ENCODE data around the gene SLC38A1.

DNA sequence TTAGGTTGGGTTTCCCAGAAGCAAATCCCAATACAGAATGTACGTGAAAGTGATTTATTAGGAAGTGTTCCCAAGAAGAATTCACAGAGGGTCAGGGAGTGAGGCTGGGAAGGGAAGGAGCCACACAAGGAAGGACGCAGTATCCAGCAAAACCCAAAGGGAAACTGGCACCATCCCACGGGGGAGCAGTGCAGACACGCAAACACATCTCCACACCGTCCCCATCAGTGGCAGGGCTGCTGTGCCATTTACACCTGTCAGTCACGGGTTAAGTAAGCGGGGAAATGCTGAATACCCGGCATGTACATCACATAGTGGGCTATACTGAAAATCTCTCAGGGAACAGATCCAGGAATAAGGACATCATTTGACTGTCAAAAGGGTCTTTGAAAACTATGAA is 93.9 kb downstream of the SLC38A1 start:
- TF ChIP-seq CTCF (conservative IDR thresholded peaks at IDR 0.05; ENCODE audit: low read length) (no peak), EZH2phosphoT487 (IDR thresholded peaks at IDR 0.05; ENCODE audit: borderline replicate concordance, low read depth, low read length) (no peak)

Data from OCI-LY7 (cell line).